Glomerular visceral epithelial cell (primary cell): ENCODE measurements around the gene RABEP2.
A peak's percentile ranks its signal among the peaks of the same experiment; 100 is the strongest.
"Not testable (repeated sequence)": the region's sequence is repeated elsewhere in the genome, so short reads cannot be mapped to it uniquely, and the experiment has no call there.

Experiments used
- DNase-seq: peaks from one replicate; pipeline ENCODE4 v3.0.0-alpha.2; 2016; ENCODE audit errors: extremely low spot score

The RABEP2 gene

DNA sequence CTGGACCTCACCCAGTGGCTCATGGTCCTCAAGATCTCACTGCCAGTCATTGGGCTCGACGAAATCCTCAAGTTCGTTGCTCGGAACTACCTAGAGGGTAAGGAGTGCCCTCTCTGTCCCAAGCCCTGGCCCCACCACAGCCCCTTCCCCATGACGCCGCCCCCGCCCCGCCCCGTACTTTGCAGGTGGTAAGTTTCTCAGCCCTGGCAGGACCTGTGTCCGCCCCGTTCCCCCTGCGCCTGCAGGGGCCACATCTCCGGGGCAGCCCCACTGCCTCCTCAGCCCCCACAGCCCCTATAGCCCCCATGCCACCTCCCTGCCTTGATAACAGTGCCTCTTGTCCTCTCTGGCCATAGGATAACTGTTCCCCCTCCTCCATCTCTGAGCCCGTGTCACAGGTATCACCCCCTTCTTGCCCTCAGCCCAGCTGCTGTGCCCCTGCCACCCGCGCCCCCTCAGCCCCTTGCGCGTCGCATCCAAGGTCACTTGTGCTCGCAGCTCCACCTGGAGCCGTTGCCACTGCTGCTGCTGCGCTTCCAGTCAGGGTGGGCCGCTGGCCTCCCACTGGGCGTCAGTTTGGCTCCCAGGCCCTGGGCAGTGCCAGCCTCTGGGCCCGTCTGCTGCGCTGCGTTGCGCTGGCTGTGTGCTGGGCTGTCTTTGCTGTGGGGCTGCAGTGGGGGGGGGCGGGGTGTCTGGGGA is 21.5 kb downstream of the RABEP2 start:
- DNase-seq: no peak

DNA sequence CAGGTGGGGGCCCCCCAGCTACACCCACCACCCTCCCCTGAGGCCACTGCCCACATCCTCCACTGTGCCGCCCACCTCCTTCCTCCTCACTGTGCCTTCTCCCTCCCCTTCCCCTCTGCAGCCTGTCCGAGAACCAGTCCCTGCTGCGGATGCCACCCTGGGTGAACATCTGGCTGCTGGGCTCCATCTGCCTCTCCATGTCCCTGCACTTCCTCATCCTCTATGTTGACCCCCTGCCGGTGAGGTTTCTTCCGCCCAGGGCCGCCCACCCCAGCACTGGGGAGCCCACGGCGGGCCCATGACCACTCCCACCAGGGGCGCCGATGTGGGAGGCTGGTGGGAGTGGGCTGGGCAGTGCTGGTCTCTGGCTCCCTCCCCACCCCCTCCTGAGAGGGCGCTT is 22.1 kb downstream of the RABEP2 start:
- DNase-seq: no peak

DNA sequence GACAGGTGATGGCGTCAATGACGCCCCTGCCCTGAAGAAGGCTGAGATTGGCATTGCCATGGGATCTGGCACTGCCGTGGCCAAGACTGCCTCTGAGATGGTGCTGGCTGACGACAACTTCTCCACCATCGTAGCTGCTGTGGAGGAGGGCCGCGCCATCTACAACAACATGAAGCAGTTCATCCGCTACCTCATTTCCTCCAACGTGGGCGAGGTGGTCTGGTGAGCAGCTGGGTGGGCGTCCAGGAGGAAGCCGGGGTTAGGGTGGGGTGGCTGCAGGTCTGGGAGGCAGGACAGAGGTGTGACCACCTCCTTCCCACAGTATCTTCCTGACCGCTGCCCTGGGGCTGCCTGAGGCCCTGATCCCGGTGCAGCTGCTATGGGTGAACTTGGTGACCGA is 23.2 kb downstream of the RABEP2 start:
- no peak for DNase-seq

DNA sequence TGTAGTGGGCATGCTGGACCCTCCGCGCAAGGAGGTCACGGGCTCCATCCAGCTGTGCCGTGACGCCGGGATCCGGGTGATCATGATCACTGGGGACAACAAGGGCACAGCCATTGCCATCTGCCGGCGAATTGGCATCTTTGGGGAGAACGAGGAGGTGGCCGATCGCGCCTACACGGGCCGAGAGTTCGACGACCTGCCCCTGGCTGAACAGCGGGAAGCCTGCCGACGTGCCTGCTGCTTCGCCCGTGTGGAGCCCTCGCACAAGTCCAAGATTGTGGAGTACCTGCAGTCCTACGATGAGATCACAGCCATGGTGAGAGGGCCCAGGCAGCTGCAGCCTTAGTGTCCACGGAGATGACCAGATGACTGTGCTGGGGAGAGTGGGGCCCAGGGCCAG is 24.4 kb downstream of the RABEP2 start:
- DNase-seq: no peak

DNA sequence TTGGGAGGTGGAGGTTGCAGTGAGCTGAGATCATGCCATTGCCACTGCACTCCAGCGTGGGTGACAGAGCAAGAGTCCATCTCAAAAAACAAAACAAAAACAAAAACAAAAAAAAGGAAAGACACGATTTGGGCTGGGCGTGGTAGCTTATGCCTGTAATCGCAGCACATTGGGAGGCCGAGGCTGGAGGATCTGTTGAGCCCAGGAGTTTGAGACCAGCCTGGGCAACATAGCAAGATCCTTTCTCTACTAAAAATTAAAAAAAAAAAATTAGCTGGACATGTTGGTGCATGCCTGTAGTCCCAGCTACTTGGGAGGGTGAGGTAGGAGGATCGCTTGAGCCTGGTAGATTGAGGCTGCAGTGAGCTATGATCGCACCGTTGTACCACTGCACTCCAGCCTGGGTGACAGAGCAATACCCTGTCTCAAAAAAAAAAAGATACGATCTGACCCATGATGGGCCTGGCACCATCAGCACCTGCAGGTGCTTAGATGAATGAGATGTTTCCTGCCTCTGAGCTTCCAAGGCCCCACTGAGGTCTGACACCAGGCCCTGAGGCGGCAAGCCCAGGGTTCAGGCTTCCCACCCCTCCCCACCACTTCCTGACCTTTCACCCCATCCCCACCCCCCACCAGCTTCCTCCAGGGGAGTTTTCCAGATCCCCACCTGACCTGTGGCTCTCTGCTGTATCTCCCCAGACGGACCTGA is 25.0 kb downstream of the RABEP2 start:
- DNase-seq: no peak

DNA sequence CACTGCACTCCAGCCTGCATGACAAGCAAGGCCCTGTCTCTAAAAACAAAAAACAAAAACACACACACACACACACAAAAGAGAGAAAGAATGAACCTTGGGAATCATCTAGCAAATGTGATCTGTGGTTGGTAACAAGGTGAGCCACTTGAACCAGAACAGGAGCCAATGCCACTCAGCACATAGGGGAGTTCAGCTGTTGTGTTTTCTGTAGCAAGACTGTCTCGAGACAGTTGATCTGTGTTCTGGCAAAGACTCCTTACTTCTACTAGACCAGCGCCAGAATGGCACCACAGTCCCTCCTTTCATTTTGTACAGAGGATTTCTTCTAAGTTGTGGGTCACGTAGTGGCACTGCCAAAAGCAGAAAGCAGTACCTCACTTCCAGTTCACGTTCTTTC is 26.1 kb downstream of the RABEP2 start:
- DNase-seq: no peak

DNA sequence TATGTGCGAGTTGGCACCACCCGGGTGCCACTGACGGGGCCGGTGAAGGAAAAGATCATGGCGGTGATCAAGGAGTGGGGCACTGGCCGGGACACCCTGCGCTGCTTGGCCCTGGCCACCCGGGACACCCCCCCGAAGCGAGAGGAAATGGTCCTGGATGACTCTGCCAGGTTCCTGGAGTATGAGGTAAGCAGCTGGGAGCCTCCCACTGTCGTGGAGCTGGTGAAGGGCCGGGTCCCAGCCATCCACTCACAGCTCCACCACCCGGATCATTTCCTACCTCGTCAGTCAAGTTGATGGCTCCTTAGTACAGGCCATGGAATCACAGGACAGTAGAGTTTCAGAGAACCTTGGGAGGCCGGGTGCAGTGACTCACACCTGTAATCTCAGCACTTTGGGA is 26.8 kb downstream of the RABEP2 start:
- DNase-seq: no peak

DNA sequence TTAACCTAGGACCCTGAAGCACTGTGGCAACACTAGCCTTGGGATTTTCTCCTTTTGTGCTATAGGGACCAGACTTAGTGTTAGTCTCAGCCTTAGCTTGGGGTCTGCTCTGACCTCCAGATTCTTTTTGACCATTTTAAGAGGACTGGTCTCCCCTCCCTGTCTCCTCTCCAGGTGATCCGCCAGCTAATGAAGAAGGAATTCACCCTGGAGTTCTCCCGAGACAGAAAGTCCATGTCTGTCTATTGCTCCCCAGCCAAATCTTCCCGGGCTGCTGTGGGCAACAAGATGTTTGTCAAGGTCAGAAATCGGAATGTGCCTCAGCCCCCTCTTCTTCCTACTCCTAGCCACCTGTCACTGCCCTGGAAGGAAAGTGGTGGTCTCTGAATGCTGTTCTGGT is 27.2 kb downstream of the RABEP2 start:
- DNase-seq: no peak

DNA sequence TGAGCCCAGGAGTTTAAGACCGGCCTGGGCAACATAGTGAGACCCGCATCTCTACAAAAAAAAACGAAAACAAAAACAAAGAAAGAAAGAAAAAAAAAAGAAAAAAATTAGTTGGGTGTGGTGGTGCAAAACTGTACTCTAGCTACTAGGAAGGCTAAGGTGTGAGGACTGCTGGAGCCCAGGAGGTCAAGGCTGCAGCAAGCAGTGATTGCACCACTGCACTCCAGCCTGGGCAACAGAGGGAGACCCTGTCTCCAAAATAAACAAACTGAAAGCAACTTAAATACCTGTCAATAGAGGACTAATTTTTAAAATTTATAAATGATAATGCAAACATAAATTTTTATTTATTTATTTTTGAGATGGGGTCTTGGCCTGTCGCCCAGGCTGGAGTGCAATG is 29.4 kb downstream of the RABEP2 start:
- no peak for DNase-seq

DNA sequence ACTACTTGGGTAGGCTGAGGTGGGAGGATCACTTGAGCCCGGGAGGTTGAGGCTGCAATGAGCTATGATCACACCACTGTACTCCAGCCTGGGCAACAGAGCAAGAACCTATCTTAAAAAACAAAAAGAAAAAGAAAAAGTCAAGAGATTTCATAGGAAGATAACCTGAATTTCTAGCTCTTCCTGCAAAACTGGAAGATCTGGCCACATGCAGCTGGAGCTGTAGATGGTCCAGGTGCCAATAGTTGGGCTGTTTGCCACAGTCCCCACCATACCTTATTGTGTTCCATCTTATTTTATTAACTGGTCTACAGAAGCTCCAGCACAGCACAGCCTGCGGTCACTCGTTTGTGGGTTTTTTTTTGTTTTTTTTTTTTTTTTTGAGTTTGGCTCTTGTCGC is 31.7 kb downstream of the RABEP2 start:
- no peak for DNase-seq

DNA sequence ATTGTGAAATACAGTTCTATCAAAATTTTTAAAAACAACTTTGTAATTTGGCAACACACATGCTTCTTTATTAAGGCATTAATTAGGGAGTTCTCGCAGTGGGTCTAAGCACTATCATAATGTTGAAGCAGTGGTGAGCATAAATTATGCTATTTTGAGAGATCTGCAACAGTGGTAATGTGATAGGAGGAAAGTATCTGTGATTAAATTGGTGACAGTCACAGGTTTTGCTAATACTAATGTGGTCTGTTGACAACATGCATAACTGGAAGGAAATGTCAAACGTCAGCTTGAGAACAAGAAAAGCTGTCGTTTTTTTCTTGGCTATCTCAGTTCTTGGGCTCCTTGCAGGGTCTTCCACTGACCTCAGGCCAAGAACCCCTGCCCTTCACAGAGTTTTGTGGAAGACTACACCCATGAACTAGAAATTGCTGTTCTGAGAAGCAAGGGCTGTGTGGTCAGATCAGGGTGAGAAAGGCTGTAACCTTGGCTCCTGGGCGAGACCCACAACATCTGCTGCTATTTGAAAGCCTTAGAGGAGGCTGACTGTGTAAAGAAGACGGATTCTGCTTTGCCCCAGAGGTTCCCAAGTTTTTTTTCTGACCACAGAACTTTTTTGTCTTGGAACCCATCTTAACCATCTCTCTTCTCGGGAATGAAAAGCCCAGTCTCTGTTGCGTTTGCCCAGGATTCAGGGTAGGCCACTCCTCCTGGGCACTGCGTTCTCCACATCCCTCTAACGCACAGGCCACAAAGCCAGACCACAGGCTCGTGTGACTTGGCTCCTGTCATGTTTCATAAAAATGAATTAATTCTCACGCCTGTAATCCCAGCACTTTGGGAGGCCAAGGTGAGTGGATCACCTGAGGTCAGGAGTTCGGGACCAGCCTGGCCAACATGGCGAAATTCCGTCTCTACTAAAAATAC is 32.8 kb downstream of the RABEP2 start:
- no peak for DNase-seq

DNA sequence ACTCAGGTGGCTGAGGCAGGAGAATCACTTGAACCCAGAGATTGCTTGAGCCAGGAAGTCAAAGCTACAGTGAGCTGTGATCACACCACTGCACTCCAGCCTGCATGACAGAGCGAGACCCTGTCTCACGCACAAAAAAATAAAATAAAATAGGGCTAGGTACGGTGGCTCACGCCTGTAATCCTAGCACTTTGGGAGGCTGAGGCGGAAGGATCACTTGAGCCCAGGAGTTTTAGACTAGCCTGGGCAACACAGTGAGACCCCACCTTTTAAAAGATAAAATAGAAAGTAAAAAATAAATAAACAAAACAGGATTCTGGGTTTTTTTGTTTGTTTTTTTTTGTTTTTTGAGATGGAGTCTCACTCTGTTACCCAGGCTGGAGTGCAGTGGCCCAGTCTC is 34.7 kb downstream of the RABEP2 start:
- not testable (repeated sequence) for DNase-seq

DNA sequence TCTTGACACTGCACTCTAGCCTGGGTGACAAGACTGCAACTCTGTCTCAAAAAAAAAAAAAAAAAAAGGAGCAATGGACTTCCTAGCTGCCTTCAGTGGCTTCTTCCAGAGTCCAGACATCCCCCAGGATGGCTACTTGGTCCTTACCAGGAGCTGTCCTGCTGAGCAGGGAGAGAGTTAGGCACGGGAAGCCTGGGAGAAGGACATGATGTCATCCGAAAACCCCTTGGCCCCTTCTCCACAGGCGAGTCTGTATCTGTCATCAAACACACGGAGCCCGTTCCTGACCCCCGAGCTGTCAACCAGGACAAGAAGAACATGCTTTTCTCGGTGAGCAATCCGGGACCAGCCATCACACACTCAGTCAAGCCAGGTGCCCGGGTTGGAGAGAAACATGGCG is 38.1 kb downstream of the RABEP2 start:
- no peak for DNase-seq

DNA sequence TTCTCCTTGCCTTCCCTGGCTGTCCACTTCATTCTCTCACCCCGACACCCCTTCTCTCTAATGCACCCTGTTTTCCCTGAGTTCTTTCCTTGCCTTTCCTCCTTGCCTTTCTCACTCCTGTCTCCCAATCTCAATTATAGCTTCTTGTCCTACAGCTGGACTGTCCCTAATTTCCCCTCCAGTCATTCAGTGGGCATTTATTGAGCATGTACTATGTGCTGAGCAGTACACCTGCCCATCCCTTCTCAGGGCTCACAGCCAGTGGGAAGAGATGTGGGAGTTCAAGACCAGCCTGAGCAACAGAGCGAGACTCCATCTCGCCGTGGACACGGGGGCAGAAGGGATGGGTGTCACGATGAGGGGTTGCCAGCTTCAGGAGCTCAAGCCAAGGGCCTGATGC is 41.0 kb downstream of the RABEP2 start:
- DNase-seq: no peak

DNA sequence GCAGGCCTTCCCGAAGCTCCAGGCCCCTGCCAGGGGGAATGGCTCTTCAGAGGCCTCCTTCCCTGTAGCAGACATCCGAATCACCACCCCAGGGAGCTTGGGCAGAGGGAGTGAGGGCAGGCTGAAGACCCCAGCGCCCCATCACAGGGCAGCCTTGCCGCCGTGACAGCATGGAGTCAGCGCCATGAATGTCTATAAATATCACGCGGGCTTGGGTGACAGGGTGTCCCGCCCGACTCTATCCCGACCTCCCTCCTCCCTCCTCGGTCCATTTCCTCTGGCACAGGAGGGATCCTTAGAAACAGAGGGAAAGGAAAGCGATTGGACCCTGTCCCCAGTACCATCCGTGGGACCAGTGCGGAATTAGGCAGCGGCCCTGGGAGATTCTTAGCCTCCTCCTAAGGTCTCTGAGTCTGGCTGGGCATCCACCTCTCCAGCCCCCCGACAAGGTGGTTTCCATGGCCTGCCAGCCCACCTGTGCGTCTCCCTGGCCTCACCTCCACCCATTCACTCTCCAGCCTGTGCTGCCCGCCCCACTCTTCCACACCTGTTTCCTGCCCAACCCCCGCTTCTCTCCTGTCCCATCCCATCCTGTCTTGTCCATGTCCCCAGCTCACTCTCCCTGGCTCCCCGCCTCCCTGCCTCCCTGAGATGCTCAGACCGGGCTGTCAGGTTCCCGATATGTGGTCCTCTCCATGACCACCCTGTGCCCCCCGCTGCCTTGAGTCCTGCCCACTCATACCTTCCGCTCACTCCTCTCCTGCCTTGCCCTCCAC is 41.6 kb downstream of the RABEP2 start:
- DNase-seq: no peak

DNA sequence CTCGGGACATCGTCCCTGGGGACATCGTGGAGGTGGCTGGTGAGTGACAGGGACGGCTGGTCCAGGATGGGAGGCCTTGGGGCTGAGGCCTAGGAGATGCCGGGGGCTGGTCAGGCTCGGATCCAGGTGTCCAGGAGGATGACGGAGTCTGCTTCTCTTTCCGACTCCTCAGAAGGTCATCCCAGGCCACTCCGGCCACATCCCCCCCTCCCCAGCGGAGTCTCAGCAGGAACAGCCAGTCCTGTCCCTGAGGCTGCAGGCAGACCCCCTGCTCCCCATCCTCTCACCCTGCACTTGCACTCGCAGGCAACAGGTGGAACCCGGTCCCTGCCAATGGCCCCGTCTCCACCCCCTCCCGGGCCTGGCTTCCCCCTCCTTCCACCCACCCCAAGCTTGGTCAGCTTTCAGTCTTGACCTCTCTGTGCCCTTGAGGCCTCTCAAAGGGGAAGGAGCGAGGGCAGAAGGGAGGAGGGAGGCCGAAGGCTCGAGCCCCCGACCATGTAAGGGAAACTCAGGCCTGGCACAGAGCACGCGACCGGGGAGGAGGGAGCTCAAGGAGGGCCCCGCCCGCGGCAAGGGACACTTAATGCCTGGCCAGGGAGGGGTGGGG is 42.4 kb downstream of the RABEP2 start:
- no peak for DNase-seq

DNA sequence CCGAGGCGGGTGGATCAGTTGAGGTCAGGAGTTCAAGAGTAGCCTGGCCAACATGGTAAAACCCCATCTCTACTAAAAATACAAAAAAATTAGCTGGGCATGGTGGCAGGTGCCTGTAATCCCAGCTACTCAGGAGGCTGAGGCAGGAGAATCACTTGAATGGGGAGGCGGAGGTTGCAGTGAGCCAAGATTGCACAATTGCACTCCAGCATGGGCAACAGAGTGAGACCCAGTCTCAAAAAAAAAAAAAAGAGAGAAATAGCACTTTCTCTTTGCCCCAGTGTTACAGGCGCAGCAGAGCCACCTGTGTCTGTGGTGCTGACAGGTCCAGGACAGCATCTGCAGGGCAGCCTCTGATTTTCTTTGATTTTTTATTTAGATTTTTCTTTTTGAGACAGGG is 43.5 kb downstream of the RABEP2 start:
- DNase-seq: not testable (repeated sequence)

DNA sequence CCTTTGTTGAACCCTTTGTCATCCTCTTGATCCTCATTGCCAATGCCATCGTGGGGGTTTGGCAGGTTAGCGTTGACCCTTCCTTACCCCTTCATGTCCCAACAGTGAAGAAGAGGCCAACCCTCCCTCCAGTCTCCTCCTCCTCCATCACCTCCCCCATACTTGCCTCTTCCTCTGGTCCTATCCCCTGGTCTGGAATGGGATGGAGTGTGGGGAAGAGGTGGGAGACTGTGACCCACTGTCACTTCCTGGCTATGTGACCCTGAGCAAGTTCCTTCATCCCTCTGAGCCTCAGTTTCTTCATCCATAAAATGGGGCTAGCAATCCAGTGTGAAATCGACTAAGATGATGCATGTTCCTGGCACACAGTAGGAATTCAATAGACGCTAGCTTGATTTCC is 44.1 kb downstream of the RABEP2 start:
- DNase-seq: no peak

DNA sequence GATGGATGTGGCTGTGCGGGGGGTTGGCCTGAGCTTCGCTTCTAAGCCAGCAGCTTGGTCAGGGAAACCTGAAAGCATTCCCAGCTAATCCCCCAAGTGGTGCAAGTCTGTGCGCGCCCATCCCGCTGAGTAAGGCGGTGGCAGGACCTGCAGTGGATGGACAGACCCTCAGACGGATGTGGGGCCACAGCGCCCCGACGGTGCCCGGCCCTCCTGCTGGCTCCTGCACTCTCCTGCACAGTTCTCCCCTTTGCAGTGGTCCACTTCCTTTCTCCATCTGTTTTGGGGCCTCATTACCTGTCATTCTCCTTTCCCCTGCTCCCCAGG is 44.5 kb downstream of the RABEP2 start:
- no peak for DNase-seq

DNA sequence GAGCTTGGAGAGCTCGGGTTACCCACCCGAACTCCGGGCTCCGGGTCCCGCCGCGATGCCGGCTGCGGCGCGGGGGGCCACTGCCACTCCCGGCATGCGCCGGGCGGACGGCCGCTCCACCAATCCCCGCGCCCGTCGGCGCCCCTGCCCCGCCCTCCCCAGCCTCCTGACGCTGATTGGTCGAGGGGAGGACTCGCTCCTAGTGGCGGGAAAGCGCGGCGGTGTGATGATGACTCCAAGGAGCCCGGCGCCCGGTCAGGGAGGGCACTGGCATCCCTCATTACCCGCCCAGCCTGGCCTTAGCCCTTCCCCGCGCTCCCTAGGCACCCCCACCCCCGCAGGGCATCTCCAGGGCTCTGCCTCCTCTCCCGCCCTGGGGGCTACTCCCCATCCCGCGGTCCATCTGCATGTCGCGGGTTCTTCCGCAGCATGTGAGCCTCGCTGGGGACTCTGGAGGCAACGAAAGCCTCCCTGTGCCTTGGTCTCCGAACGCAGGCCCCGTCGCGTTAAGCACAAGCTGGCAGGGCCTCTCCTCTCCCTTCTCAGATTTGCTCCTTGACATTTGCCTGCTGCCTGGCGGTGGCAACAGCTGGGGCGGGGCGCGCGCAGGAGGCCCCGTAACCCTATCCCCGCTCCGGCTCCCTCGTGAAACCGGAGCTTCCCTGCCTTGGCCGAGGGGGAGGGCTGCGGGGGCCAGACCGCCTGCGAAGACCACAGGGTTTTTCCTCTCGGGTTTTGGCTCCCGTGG is 45.0 kb downstream of the RABEP2 start:
- peak; percentile 86 for DNase-seq
